Nephron progenitor cell (in vitro differentiated cells): Measurements from ENCODE around the gene ZNF556.

Experiments used
- DNase-seq: peaks from one replicate; pipeline ENCODE4 v3.0.0; 2021
- H3K27ac Mint-ChIP-seq: 2 replicates; pipeline ENCODE4 v1.8.0; 2021; ENCODE audit warnings: mild to moderate bottlenecking, moderate library complexity, mixed read lengths
- H3K27me3 Mint-ChIP-seq: 2 replicates; pipeline ENCODE4 v1.8.0; 2021; ENCODE audit warnings: mild to moderate bottlenecking, low read depth, mixed read lengths; ENCODE audit not compliant: poor library complexity
- H3K36me3 Mint-ChIP-seq: 2 replicates; pipeline ENCODE4 v1.8.0; 2021; ENCODE audit warnings: low read depth, mixed read lengths
- H3K4me1 Mint-ChIP-seq: 2 replicates; pipeline ENCODE4 v1.8.0; 2021; ENCODE audit warnings: mixed read lengths
- H3K4me3 Mint-ChIP-seq: 2 replicates; pipeline ENCODE4 v1.8.0; 2021; ENCODE audit warnings: mild to moderate bottlenecking, moderate library complexity, mixed read lengths
- H3K9me3 Mint-ChIP-seq: 2 replicates; pipeline ENCODE4 v1.8.0; 2021; ENCODE audit warnings: mild to moderate bottlenecking, moderate library complexity, mixed read lengths
- CTCF ChIP-seq: fragments of 200-600 bp; sonication (generic); IDR thresholded peaks from 2 replicates; pipeline ENCODE4 v1.5.0; 2021; ENCODE audit warnings: antibody characterized with exemption

ZNF556 gene

GRCh38 chr19:2848616-2849015 is 18.5 kb upstream of the ZNF556 start:
- peaks cover 100% of the 10 kb centered on the region for H3K9me3 Mint-ChIP-seq

GRCh38 chr19:2850256-2850925 is 16.7 kb upstream of the ZNF556 start:
- Mint-ChIP-seq H3K36me3 (peaks cover 100% of the 10 kb centered on the region), H3K4me3 (peak overlapping the region; percentile 16), H3K4me1 (no peaks in the 10 kb centered on the region), H3K9me3 (peaks cover 100% of the 10 kb centered on the region), H3K27ac (no peak overlapping the region), H3K27me3 (peaks cover 8% of the 10 kb centered on the region)
- no peak for TF ChIP-seq CTCF
- DNase-seq = no peak

More at GRCh38 chr19:2848616-2849015, 18.5 kb upstream of the ZNF556 start:
- H3K27ac Mint-ChIP-seq = no peak overlapping the region
- no peak overlapping the region for H3K4me3 Mint-ChIP-seq
- no peak for TF ChIP-seq CTCF
- no peaks in the 10 kb centered on the region for H3K4me1 Mint-ChIP-seq
- no peak for DNase-seq
- peaks cover 5% of the 10 kb centered on the region for H3K27me3 Mint-ChIP-seq
- peaks cover 99% of the 10 kb centered on the region for H3K36me3 Mint-ChIP-seq

GRCh38 chr19:2852598-2852997 is 14.5 kb upstream of the ZNF556 start:
- Mint-ChIP-seq H3K4me1 (no peaks in the 10 kb centered on the region), H3K36me3 (peaks cover 98% of the 10 kb centered on the region), H3K27ac (no peak overlapping the region), H3K9me3 (peaks cover 98% of the 10 kb centered on the region), H3K27me3 (peaks cover 8% of the 10 kb centered on the region), H3K4me3 (no peak overlapping the region)
- no peak for DNase-seq
- TF ChIP-seq CTCF = no peak

- Mint-ChIP-seq H3K9me3 (peaks cover 98% of the 10 kb centered on the region), H3K4me1 (no peaks in the 10 kb centered on the region), H3K27ac (no peak overlapping the region)
These were observed 14.0 kb upstream of the ZNF556 start for GRCh38 chr19:2853015-2853606.

GRCh38 chr19:2854849-2855248 is 12.3 kb upstream of the ZNF556 start:
- Mint-ChIP-seq H3K4me1 (no peaks in the 10 kb centered on the region), H3K27ac (no peak overlapping the region)
- DNase-seq = no peak

More at GRCh38 chr19:2853015-2853606, 14.0 kb upstream of the ZNF556 start:
- DNase-seq = no peak
- TF ChIP-seq CTCF = no peak
- Mint-ChIP-seq H3K4me3 (no peak overlapping the region), H3K36me3 (peaks cover 98% of the 10 kb centered on the region), H3K27me3 (peaks cover 8% of the 10 kb centered on the region)

More at GRCh38 chr19:2854849-2855248, 12.3 kb upstream of the ZNF556 start:
- no peak for TF ChIP-seq CTCF
- Mint-ChIP-seq H3K4me3 (no peak overlapping the region), H3K9me3 (peaks cover 98% of the 10 kb centered on the region), H3K27me3 (peaks cover 8% of the 10 kb centered on the region), H3K36me3 (peaks cover 90% of the 10 kb centered on the region)
